Muscle of arm (tissue), 14 donors: ENCODE data around the gene ZCCHC24. TPM values are rescaled to one million over a fixed set of nuclear protein-coding genes. Genes with fewer than 3 reads are reported as not detected.

Experiments
- DNase-seq: peaks from one replicate; pipeline ENCODE4 v3.0.0-alpha.2; 2013
- long read RNA-seq, 11 donors: transcript quantifications; one replicate each; lab custom pipeline, GENCODE V29; 2026
- polyA plus RNA-seq, 12 donors: library from polyadenylated mRNA; unstranded; fragments of 120-200 nt; gene quantifications; one replicate each; pipeline ENCODE4 v1.2.1, GENCODE V29; 2013; ENCODE audit not compliant: insufficient read length in 12 of 12

The ZCCHC24 gene
- 10 to 100 TPM in 11 of 12 donors, not detected in 1; 47.0 to 84.0 (median 60.4) TPM for polyA plus RNA-seq
- long read RNA-seq, donor 1, full-length matches to known transcripts, result 6 of 14 reads
- long read RNA-seq, donor 1, partial matches to known transcripts, result 8 of 14 reads
- long read RNA-seq, donor 1, other reads (novel, unspliced or antisense), result 0 of 14 reads
- long read RNA-seq, donor 2, full-length matches to known transcripts, result 18 of 44 reads
- long read RNA-seq, donor 2, partial matches to known transcripts, result 26 of 44 reads
- long read RNA-seq, donor 2, other reads (novel, unspliced or antisense), result 0 of 44 reads
- long read RNA-seq, donor 3, full-length matches to known transcripts, result 12 of 12 reads
- long read RNA-seq, donor 3, partial matches to known transcripts, result 0 of 12 reads
- long read RNA-seq, donor 3, other reads (novel, unspliced or antisense), result 0 of 12 reads
- long read RNA-seq, donor 4, full-length matches to known transcripts, result 7 of 7 reads
- long read RNA-seq, donor 4, partial matches to known transcripts, result 0 of 7 reads
- long read RNA-seq, donor 4, other reads (novel, unspliced or antisense), result 0 of 7 reads
- long read RNA-seq, donor 5, result 0 reads
- long read RNA-seq, donor 6, full-length matches to known transcripts, result 7 of 7 reads
- long read RNA-seq, donor 6, partial matches to known transcripts, result 0 of 7 reads
- long read RNA-seq, donor 6, other reads (novel, unspliced or antisense), result 0 of 7 reads
- long read RNA-seq, donor 7, full-length matches to known transcripts, result 7 of 12 reads
- long read RNA-seq, donor 7, partial matches to known transcripts, result 5 of 12 reads
- long read RNA-seq, donor 7, other reads (novel, unspliced or antisense), result 0 of 12 reads
- long read RNA-seq, donor 8, full-length matches to known transcripts, result 30 of 41 reads
- long read RNA-seq, donor 8, partial matches to known transcripts, result 11 of 41 reads
- long read RNA-seq, donor 8, other reads (novel, unspliced or antisense), result 0 of 41 reads
- long read RNA-seq, donor 9, full-length matches to known transcripts, result 10 of 19 reads
- long read RNA-seq, donor 9, partial matches to known transcripts, result 9 of 19 reads
- long read RNA-seq, donor 9, other reads (novel, unspliced or antisense), result 0 of 19 reads
- long read RNA-seq, donor 10, full-length matches to known transcripts, result 23 of 29 reads
- long read RNA-seq, donor 10, partial matches to known transcripts, result 6 of 29 reads
- long read RNA-seq, donor 10, other reads (novel, unspliced or antisense), result 0 of 29 reads
- long read RNA-seq, donor 11, full-length matches to known transcripts, result 13 of 26 reads
- long read RNA-seq, donor 11, partial matches to known transcripts, result 13 of 26 reads
- long read RNA-seq, donor 11, other reads (novel, unspliced or antisense), result 0 of 26 reads

- peak; percentile 97 for DNase-seq
These were observed at the start of gene ZCCHC24 for GRCh38 chr10:79445161-79445976. Gene ZCCHC24, minus strand, starts transcription at chr10:79445624. Its CDS starts 184 bp downstream, at chr10:79445440.

- no peak for DNase-seq
These were observed 48.4 kb upstream of the ZCCHC24 start for GRCh38 chr10:79493806-79494205.

GRCh38 chr10:79492839-79493238 lies 47.4 kb upstream of the ZCCHC24 start:
- DNase-seq, result no peak

GRCh38 chr10:79492256-79492655 lies 46.8 kb upstream of the ZCCHC24 start:
- no peak for DNase-seq

GRCh38 chr10:79491143-79491835 lies 45.9 kb upstream of the ZCCHC24 start:
- no peak for DNase-seq

- no peak for DNase-seq
These were observed 45.1 kb upstream of the ZCCHC24 start for GRCh38 chr10:79490400-79491142.

- DNase-seq, result no peak
These were observed 43.4 kb upstream of the ZCCHC24 start for GRCh38 chr10:79488870-79489269.

- no peak for DNase-seq
These were observed 42.9 kb upstream of the ZCCHC24 start for GRCh38 chr10:79488336-79488735.

GRCh38 chr10:79487296-79488194 lies 42.1 kb upstream of the ZCCHC24 start:
- DNase-seq, result no peak

GRCh38 chr10:79484476-79484875 lies 39.1 kb upstream of the ZCCHC24 start:
- DNase-seq, result no peak

GRCh38 chr10:79483948-79484347 lies 38.5 kb upstream of the ZCCHC24 start:
- no peak for DNase-seq

GRCh38 chr10:79483299-79483698 lies 37.9 kb upstream of the ZCCHC24 start:
- no peak for DNase-seq

- no peak for DNase-seq
These were observed 37.3 kb upstream of the ZCCHC24 start for GRCh38 chr10:79482741-79483140.

- DNase-seq, result no peak
These were observed 36.9 kb upstream of the ZCCHC24 start for GRCh38 chr10:79482304-79482703.

GRCh38 chr10:79479283-79479909 lies 34.0 kb upstream of the ZCCHC24 start:
- no peak for DNase-seq

GRCh38 chr10:79477456-79477855 lies 32.0 kb upstream of the ZCCHC24 start:
- DNase-seq, result no peak

- no peak for DNase-seq
These were observed 31.2 kb upstream of the ZCCHC24 start for GRCh38 chr10:79476645-79477044.

GRCh38 chr10:79475877-79476276 lies 30.5 kb upstream of the ZCCHC24 start:
- DNase-seq, result no peak
